ENCODE data around the gene FGD4.

Gene FGD4

GRCh38 chr12:32443491-32443890 is 44.1 kb downstream of the FGD4 start:
- H3K4me3 ChIP-seq (ENCODE audit: low read length, poor library complexity, severe bottlenecking), result no peak overlapping the region
- H3K79me2 ChIP-seq (ENCODE audit: insufficient read depth, low read length), result no peaks in the 10 kb centered on the region
- no peaks in the 10 kb centered on the region for H3K9me3 ChIP-seq (ENCODE audit: insufficient read depth, low read depth, low read length)
- no peaks in the 10 kb centered on the region for H3K36me3 ChIP-seq (ENCODE audit: insufficient read depth, low read length)
- H4K20me1 ChIP-seq (ENCODE audit: insufficient read depth, low read length, poor library complexity, severe bottlenecking), result no peaks in the 10 kb centered on the region
- H2AFZ ChIP-seq (ENCODE audit: low read length), result no peak overlapping the region
- H3K27me3 ChIP-seq (ENCODE audit: insufficient read depth, low read length, poor library complexity, severe bottlenecking), result no peaks in the 10 kb centered on the region
- no peaks in the 10 kb centered on the region for H3K9me2 ChIP-seq (replicated peaks; ENCODE audit: low read depth, low read length)
- no peak overlapping the region for H3K9ac ChIP-seq (ENCODE audit: low read depth, low read length, poor library complexity, severe bottlenecking)
- no peaks in the 10 kb centered on the region for H3K4me1 ChIP-seq (ENCODE audit: insufficient read depth, low read length, poor library complexity, severe bottlenecking)
- H3K4me2 ChIP-seq (ENCODE audit: low read depth, low read length, poor library complexity, severe bottlenecking), result no peak overlapping the region
- TF ChIP-seq CTCF (conservative IDR thresholded peaks at IDR 0.05; ENCODE audit: low read length) (no peak), EZH2phosphoT487 (IDR thresholded peaks at IDR 0.05; ENCODE audit: borderline replicate concordance) (no peak)
- H3F3A ChIP-seq (ENCODE audit: low read depth), result no peaks in the 10 kb centered on the region

GRCh38 chr12:32444895-32445294 is 45.5 kb downstream of the FGD4 start:
- Histone ChIP-seq H3K4me1 (ENCODE audit: insufficient read depth, low read length, poor library complexity, severe bottlenecking) (no peaks in the 10 kb centered on the region), H2AFZ (ENCODE audit: low read length) (no peak overlapping the region), H3K4me3 (ENCODE audit: low read length, poor library complexity, severe bottlenecking) (no peak overlapping the region), H3K9ac (ENCODE audit: low read depth, low read length, poor library complexity, severe bottlenecking) (no peak overlapping the region), H3F3A (ENCODE audit: low read depth) (no peaks in the 10 kb centered on the region), H4K20me1 (ENCODE audit: insufficient read depth, low read length, poor library complexity, severe bottlenecking) (no peaks in the 10 kb centered on the region), H3K36me3 (ENCODE audit: insufficient read depth, low read length) (no peaks in the 10 kb centered on the region), H3K27me3 (ENCODE audit: insufficient read depth, low read length, poor library complexity, severe bottlenecking) (no peaks in the 10 kb centered on the region), H3K9me3 (ENCODE audit: insufficient read depth, low read depth, low read length) (no peaks in the 10 kb centered on the region), H3K4me2 (ENCODE audit: low read depth, low read length, poor library complexity, severe bottlenecking) (no peak overlapping the region), H3K9me2 (replicated peaks; ENCODE audit: low read depth, low read length) (no peaks in the 10 kb centered on the region), H3K79me2 (ENCODE audit: insufficient read depth, low read length) (no peaks in the 10 kb centered on the region)
- no peak for TF ChIP-seq CTCF (conservative IDR thresholded peaks at IDR 0.05; ENCODE audit: low read length)
- no peak for TF ChIP-seq EZH2phosphoT487 (IDR thresholded peaks at IDR 0.05; ENCODE audit: borderline replicate concordance)

GRCh38 chr12:32445356-32445755 is 46.0 kb downstream of the FGD4 start:
- Histone ChIP-seq H3K9me2 (replicated peaks; ENCODE audit: low read depth, low read length) (no peaks in the 10 kb centered on the region), H3K27me3 (ENCODE audit: insufficient read depth, low read length, poor library complexity, severe bottlenecking) (no peaks in the 10 kb centered on the region), H2AFZ (ENCODE audit: low read length) (no peak overlapping the region), H3K9me3 (ENCODE audit: insufficient read depth, low read depth, low read length) (no peaks in the 10 kb centered on the region), H3K4me3 (ENCODE audit: low read length, poor library complexity, severe bottlenecking) (no peak overlapping the region), H3K4me2 (ENCODE audit: low read depth, low read length, poor library complexity, severe bottlenecking) (no peak overlapping the region), H4K20me1 (ENCODE audit: insufficient read depth, low read length, poor library complexity, severe bottlenecking) (no peaks in the 10 kb centered on the region), H3K4me1 (ENCODE audit: insufficient read depth, low read length, poor library complexity, severe bottlenecking) (no peaks in the 10 kb centered on the region), H3F3A (ENCODE audit: low read depth) (no peaks in the 10 kb centered on the region), H3K79me2 (ENCODE audit: insufficient read depth, low read length) (no peaks in the 10 kb centered on the region), H3K9ac (ENCODE audit: low read depth, low read length, poor library complexity, severe bottlenecking) (no peak overlapping the region), H3K36me3 (ENCODE audit: insufficient read depth, low read length) (no peaks in the 10 kb centered on the region)
- no peak for TF ChIP-seq EZH2phosphoT487 (IDR thresholded peaks at IDR 0.05; ENCODE audit: borderline replicate concordance)
- TF ChIP-seq CTCF (conservative IDR thresholded peaks at IDR 0.05; ENCODE audit: low read length), result no peak
